ENCODE results near the gene SLC7A14.

SLC7A14 gene

DNA sequence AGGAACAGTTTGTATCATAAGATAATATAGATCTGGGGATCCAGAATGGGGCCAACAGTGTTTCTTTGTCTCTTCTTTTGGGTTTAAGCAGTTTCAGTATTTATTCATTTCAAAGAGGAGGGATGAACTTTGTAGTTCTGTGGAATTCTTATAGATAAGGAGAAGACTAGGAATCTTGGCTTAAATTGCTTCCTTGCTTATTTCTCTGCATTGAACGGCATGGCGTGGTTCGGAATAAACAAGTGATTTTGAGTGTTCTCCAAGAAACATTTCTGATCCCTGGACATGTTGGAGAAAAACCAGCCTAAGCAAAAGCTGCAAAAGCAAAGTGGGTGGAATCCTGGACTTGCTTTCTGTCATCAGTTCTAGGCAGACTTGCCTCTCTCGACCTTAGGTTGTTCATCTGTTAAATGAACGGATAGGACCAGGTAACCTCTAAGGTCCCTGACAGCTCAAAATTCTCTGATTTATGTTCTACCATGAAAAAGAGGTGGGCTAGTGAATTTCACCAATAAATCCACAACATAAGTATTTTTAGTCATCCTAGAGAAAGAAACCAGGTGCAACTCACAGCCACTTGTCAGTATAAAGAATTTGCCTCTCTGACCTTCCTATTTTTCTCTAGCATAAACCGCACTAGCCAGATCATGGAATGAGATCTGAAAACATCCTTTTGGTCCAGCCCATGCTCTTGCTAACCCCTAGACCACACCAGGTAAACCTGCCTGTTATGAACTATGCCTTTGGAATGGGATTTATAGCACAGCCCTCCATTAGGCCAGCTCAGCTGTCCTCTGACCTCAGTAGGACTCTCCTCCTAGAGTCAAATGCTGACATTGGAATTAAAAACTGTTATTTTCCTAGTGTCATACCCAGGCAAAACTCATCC lies 88.4 kb downstream of the SLC7A14 start:
- DNase-seq (ENCODE audit: low read depth in 2 of 2), result no peak

DNA sequence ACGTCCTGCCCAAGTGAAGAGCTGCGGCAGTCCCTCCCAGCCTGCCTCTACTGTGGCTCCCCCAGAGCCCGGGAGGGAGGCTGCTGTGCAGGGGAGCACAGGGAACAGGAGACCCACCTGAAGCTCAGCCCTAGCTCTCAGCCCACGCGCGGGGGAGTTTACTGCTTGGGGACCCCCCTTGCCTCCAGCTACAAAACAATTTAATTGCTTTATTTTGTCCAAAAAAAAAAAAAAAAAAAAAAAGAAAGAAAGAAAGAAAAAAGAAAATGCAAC lies 89.1 kb downstream of the SLC7A14 start:
- no peak for DNase-seq (ENCODE audit: low read depth in 2 of 2)

DNA sequence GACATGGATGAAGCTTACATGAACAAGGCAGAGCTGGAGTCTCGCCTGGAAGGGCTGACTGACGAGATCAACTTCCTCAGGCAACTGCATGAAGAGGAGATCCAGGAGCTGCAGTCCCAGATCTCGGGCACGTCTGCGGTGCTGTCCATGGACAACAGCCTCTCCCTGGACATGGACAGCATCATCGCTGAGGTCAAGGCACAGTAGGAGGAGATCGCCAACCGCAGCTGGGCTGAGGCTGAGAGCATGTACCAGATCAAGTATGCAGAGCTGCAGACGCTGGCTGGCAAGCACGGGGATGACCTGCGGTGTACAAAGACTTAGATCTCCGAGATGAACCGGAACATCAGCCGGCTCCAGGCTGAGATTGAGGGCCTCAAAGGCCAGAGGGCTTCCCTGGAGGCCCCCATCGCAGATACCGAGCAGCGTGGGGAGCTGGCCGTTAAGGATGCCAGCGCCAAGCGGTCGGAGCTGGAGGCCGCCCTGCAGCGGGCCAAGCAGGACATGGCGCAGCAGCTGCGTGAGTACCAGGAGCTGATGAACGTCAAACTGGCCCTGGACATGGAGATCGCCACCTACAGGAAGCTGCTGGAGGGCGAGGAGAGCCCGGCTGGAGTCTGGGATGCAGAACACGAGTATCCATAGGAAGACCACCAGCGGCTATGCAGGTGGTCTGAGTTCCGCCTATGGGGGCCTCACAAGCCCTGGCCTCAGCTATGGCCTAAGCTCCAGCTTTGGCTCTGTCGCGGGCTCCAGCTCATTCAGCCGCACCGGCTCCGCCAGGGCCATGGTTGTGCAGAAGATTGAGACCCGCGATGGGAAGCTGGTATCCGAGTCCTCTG lies 89.6 kb downstream of the SLC7A14 start:
- DNase-seq (ENCODE audit: low read depth in 2 of 2), result no peak

DNA sequence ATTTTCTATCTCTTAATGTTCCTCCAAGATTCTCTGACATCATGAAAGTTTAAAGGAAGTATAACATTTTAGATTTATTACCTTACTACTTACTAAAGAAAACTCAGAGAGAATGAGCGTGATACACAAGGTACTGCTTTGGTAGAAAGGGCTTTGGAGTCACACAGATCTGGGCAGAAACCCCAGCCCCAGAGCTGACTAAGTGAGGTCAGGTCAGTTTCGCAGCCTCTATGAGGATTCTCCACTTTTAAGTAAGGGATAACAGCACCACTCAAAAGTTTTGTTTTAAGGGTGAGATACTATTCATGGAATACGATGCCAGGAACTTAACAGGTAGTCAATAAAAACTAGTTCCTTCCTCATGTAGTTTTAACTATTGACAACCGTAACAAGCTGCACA lies 91.1 kb downstream of the SLC7A14 start:
- DNase-seq (ENCODE audit: low read depth in 2 of 2), result no peak

DNA sequence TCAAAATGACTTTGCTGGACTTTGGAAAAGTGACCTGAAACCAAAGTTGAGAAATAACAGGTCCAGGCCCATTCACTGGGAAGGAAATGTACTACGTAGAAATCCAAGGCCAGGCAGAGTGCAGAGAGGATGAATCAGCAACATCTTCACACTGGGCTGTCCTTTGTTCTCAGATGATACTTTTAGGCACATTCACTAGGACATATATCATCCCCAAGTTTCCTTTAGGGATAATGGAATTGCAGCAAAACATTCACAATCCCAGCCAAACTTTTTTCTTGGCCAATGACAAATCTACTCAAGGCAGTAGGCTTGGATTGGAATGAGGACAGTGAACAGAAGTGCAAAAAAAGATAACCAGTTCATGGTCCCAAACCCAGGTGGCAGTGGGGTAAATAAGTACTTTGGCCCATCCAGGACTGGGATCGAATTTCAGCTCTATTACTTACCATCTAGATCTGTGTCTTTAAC lies 92.1 kb downstream of the SLC7A14 start:
- no peak for DNase-seq (ENCODE audit: low read depth in 2 of 2)

DNA sequence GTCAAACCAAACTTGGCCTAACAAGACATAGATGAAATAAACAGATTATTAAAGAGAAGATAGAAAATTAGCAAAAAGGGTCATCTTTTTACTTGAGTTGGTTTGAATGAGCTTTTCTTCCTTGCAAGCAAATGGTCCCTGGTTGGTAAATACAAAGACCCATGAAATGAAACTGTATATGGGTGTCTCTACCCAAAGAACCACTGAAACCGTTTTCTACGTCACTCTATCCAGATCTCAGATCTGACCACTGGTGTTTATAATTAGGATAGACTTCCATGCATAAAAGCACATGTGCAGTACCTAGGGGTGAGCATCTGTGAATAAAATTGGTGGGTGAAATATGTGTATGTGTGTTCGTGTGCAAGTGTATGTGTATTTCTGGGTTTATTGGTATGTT lies 94.0 kb downstream of the SLC7A14 start:
- no peak for DNase-seq (ENCODE audit: low read depth in 2 of 2)

DNA sequence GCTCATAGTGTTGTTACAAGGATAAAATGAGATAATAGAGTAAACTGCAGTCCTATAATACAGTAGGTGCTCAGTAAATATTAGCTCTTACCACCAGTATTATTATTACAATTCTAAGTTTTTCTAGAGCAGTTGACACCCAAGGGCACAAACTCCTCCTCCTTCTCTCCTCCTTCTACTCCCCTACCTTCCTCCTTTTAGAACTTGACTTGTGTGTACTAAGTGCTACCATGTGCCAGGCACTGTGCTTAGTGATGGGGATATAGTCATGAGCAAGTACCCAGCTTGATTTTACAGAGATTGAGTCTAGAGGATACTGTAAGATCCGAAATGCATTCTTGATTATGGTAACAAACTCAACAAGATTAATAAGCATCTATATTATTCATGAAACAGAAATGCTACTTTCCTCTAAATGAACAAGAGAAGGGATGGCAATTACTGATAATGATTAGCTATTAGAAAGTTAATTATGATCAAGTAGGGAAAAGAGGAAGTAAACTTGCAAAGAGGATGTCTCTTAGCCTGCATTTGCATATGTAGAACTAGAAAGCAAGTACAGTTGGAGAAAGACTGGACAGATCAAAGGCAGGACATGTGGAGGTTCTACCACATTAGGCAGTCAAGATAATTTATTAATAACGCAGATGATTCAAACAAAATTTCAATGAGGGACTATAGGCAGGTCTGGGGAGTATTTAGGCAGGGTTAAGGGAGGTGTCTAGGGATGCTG lies 94.9 kb downstream of the SLC7A14 start:
- no peak for DNase-seq (ENCODE audit: low read depth in 2 of 2)

DNA sequence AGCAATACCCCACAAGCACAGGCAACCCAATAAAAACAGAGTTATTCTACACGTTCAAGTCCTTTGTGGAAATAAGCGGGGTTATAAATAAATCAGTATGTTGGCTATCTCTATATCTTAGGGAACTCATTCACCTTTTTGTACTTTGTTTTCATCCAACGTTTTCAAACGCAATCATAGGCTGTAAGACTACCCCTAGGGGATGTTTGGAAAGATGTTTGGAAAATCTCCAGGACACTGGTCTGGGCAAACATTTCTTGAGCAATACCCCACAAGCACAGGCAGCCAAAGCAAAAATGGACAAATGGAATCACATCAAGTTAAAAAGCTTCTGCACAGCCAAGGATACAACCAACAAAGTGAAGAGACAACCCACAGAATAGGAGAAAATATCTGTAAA lies 97.1 kb downstream of the SLC7A14 start:
- no peak for DNase-seq (ENCODE audit: low read depth in 2 of 2)

DNA sequence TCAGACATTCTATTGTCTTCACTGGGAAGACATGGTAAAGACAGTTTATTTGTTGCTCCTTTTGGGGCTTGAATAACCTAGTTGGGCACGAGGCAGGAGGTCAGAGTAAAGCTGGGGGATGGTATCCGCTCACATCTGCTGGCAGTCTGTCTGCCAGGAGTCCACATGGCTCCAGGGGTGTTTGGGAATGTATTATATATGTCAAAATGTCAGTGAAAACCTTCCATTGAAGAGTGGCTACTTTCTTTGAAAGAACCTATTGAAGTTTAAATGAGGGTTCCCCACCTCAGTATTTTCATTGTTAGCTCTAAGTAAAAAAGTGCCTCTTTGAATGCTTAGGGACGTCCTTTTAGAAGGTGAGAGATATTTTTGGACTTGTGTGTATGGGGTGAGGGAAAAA lies 98.8 kb downstream of the SLC7A14 start:
- DNase-seq (ENCODE audit: low read depth in 2 of 2), result no peak

DNA sequence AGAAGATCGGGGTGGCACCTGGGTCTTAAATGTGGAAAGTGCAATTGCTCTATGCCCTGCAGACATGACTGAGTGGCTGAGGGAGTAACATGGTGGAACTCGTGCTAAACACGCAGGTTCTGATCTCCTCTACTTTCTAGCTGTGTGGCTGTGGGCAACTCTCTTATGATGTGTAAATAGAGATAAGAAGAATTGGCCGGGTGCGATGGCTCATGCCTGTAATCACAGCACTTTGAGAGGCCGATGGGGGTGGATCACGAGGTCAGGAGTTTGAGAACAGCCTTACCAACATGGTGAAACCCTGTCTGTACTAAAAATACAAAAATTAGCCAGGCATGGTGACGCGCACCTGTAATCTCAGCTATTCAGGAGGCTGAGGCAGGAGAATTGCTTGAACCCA lies 99.5 kb downstream of the SLC7A14 start:
- no peak for DNase-seq (ENCODE audit: low read depth in 2 of 2)

DNA sequence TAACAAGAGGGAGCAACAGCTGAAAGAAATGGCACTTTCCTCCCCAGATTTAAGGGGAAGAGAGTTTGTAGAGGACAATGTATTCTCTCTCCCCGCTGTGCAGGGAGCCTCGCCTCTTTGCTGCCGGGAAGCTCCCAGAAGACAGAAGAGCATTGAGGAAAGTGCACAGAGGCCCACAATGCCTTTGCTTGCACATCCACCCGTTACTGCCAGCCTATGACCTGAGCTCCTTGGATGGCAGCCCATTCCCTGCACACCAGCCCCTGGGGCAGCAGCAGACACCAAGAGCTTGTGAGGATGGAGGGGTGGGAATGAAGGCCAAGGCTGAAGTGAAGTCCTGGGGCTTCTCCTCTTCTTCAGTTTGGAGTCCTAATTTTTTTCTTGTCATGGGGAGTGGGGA lies 100.2 kb downstream of the SLC7A14 start:
- no peak for DNase-seq (ENCODE audit: low read depth in 2 of 2)

DNA sequence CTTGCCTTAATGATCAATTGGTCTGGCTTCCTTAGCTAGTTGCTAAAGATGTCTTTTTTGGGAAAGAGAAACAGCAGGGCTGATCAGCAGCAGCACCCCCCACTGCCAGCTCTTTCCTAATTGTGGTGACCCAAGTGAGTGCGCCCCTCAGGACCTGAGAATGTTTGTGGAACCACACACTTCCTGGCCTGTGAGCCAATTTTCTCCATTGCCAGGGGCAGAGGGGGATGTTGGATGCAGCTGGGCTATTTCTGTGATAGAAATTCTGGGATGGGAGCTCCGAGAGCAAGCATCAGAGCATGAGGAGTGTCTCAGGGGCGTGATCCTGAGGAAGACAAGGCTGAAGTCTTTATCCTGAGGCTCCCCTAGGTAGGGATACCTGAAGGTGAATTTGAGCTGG lies 100.6 kb downstream of the SLC7A14 start:
- no peak for DNase-seq (ENCODE audit: low read depth in 2 of 2)

DNA sequence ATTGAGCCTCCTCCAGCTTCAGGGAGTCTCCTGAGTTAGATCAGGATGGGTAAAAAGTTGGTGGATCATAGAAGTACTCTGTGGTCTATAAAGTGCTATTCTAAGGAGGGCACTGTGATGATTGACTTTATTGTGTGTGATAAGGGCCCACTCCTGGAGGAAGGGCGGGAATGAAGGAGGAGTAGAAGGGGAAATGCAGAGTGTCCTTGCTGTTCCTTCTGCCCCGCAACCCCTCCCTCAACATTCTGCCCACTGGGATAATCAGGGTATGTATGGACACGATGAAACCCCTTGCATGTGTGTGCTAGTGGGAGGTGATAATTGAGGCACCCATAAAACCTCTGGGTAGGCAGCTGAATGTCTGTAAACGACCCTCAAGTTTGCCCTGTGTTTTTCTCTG lies 101.0 kb downstream of the SLC7A14 start:
- DNase-seq (ENCODE audit: low read depth in 2 of 2), result no peak

DNA sequence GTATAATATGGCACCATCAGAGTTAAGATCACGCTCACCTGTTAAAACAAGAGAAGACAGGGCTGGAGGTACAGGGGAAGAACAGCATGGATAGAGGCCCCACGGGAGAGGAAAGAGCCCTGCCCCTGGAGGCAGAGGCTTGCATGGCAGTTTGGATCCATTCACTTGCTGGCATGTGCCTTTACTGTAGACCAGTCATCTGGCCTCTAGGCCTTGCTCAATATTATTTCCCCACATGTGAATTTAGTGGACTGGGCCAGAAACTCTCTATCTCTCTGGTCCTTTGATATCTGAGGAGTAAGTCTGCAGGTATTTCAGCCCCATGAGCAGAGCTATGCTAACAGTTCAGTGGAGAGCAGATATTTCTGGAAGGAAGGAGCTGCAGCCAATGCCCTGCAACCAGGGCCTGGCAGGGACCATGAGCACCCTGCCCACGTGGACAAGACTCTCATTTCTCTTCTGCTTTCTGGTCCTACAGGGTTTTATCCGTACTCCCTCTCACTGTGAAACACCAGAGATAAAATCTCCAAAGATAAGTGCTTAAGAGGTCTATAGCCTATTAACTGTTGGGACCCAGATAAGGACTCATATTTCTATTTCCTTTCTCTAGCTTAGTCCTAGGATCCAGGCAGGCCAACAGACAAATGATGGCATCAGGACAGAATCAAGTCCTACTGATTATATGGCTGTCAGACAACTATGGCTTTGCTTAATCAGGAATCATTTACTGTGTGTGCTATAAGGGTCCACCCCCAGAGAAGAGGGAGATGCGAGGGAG lies 102.2 kb downstream of the SLC7A14 start:
- DNase-seq (ENCODE audit: low read depth in 2 of 2), result no peak

DNA sequence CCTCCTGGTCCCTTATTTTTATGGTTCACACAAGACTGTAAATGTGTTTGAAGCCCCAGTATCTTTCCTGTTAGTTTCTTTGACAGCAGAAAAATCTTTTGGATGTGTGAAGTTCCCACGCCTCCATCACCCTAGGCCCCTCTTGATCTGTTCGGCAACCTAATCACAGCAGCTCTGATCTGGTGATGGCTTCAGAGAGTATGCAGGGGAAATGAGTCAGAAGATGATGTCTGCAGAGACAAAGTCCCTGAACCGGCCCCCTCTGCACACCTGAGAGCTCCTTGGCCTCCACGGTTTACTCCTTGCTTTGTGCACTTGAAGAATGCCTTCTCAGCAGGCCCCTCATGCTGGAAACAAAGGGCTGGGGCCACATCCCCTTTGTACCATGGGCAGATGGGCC lies 103.7 kb downstream of the SLC7A14 start:
- no peak for DNase-seq (ENCODE audit: low read depth in 2 of 2)

DNA sequence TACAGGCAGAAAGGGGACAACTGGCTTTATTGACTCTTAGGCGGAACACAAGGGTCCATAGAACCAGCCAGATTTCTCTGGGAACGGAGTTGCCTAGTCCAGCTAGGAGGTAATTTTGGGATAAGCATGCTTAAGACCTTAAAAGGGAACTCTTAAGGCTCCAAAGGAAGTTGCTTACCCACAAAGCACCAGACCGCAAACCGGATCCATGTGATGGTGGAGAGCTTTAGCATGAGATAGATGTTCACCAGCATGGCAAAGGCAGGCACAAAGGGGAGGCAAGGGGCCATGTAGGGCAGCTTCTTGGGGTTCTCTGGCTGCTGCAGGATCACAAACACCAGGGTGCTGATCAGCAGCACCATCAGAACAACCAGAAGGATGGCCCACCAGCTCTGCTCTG lies 105.8 kb downstream of the SLC7A14 start:
- DNase-seq (ENCODE audit: low read depth in 2 of 2), result no peak

DNA sequence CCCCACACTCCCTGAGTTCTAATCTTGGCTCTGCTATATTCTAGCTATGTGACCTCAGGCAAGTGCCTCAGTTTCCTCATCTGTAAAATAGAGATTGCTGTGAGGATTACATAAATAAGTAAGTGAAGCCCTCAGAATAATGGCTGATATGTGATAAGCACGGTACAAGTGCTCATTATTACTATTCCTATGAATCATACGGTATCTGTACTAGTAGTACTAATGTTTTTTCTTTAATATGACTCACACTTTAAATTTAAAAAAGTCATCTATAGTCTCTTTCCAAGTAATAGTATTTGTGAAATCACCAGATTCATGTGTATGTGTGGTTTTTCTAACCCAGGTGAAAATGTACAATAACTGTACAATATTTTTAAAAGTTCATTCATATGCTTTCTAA lies 108.5 kb downstream of the SLC7A14 start:
- DNase-seq (ENCODE audit: low read depth in 2 of 2), result no peak

DNA sequence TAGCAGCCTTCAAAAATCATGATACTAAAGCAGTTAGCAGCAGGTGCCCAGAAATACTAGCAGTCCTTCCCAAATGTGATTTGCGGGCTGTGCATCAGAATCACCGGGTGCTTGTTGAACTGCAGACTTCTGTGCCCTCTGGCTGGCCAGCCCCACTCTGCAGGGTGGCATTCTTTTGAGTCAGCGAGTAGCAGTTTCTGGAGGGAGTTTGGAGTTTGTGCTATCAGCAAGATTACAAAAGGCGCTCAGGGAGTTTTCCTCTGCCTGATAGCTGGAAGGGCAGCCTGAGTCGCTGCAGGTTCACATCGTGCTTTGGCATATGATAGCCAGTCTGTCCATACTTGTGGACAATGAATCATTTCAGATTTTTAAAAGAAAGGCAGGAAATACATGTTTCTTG lies 109.6 kb downstream of the SLC7A14 start:
- no peak for DNase-seq (ENCODE audit: low read depth in 2 of 2)

DNA sequence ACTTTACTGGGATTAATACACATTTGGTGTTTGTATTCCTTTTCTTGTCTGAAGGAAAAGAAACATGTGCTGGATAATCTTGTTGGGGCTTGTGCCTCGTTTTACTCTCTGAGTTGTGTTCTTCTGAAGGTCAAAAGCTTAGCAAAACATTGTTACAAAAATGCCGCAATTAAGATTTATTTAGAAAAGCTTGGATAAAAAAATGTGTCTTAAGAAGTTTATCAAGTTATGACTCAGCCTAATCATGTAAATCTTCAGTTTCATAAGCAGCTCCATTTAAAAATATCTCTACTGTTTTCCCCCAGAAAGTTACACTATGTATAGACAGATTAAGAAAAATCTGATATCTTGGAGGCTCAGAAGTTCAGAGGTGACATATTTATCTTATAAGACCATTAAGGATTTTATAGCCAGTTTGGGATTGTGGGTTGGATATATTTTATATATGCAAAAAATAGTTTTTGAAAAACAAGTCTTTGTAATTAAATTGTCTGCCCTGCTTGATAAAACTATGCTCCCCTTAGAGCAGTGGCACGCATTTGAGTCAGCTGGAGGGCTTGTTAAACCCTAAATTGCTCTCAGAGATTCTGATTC lies 110.7 kb downstream of the SLC7A14 start:
- no peak for DNase-seq (ENCODE audit: low read depth in 2 of 2)

DNA sequence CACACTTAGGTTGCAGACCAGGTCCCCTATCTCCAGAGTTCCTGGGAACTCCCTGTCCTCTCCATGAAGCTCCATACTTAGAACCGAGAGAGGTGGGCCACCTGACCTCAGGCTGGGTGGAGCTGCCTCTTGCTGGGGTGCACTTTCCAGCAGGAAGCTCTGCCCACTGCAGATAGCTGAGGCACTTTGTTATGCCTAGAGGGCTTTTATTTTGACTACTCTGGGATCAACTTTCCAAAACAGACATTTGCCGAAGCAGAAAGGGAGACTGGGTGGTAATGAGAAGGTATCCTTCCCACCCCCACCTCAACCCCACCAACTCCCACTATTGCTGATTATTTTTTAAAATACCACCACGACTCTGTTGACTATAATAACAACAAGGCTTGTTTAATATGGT lies 112.5 kb downstream of the SLC7A14 start:
- DNase-seq (ENCODE audit: low read depth in 2 of 2), result no peak

DNA sequence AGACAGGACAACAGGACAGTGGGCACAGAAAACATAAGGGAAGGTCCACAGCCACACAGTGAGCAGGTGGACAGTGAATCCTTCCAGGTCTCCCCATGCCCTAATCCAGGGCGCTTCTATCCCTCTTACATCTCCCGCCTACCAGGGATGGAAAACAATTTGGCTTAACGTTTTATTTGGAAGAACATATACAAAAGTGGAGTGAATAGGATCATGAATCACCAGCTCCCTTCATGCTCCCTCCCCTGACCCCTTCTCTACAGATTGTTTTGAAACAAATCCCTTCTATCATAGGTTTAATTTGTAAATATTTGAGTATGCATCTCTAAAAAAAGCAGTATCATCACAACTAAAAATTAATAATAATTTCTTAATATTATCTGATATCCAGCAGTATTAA lies 114.7 kb downstream of the SLC7A14 start:
- no peak for DNase-seq (ENCODE audit: low read depth in 2 of 2)
